Stimulated activated CD4-positive, alpha-beta T cell treated with anti-CD3 and anti-CD28 coated beads, Interleukin-2, amount 100 ng/mL, for 24 hours (primary cell): ENCODE measurements around the gene SEMA4D.

Experiments used
- DNase-seq, 2 donors: peaks; one replicate each; pipeline ENCODE4 v3.0.0-alpha.2; 2020

The SEMA4D gene

DNA sequence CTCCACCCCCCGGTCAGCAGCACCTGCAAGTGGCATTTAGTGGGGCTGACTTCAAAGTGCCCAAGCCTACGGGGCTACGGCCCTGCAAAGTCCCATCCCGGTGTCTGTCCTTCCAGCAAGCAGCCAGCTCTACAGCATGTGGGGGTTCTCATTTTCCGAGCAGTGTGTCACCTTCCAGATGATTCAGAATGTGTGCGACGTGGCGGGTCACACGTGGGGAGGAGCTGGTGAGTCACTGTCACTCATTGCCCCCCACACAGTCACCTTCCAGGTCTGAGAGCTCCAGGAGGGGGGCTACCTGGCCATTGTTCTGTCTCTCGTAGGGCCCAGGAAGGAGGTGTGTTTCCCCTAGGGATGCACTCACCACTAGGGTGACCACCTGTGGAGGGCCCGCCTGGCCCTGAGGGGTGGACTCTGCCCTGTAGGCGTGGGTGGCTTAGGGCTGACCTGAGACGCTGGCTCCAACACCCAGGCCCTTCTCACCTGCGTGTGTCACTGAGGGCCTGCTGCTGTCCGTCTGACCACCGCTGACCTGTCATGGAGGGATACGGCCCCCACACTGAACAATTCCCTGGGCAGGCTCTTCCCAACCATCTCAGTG is 70.2 kb downstream of the SEMA4D start:
- peak; percentile 83 to 85 for DNase-seq

DNA sequence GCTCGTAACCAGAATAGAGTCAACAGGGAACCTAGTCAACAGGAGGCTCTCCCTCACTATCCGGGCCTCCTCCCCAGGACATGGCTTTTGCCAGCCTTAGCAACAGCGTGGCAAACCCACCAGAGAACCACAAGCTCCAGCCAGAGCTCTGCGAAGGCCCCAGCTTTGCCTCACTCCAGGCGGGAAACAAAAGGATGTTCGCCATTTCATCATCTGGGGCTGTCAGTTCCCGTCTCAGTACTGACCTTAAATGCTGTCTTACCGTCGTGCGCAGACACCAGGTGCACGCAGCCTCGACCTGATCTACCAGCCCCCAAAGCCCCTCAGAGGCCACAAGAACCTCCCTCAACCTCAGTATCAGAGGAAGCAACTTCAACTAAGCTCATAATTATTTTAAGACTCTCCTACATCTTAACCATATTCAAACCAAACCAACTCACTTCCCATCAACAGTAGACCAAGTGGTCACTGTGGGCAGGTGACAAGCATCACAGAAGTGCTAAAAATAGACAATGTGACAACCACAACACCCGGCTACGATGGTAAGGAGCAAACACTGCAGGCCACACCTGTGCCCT is 71.4 kb downstream of the SEMA4D start:
- no peak for DNase-seq

DNA sequence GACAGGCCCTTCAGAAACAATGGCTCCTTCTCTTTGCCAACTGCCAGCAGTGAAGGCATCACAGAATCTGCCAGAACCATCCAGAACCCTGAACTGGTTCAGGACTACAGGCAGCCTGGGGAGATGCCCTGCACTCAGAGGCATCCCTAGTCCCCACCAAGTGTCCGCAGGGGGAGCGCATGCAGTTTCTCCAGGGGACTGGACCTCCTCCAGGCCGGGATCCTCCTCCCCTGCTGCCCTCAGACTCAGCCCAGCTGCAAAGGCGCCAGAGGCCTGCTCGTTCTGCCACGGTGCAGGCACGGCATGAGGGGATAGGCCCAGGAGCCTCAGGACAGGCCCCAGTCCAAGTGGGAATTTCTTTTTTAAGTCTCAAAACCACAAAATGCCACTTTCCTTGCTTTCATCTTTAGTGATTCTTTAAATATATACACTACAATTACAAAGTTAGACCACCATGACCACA is 72.0 kb downstream of the SEMA4D start:
- no peak for DNase-seq

DNA sequence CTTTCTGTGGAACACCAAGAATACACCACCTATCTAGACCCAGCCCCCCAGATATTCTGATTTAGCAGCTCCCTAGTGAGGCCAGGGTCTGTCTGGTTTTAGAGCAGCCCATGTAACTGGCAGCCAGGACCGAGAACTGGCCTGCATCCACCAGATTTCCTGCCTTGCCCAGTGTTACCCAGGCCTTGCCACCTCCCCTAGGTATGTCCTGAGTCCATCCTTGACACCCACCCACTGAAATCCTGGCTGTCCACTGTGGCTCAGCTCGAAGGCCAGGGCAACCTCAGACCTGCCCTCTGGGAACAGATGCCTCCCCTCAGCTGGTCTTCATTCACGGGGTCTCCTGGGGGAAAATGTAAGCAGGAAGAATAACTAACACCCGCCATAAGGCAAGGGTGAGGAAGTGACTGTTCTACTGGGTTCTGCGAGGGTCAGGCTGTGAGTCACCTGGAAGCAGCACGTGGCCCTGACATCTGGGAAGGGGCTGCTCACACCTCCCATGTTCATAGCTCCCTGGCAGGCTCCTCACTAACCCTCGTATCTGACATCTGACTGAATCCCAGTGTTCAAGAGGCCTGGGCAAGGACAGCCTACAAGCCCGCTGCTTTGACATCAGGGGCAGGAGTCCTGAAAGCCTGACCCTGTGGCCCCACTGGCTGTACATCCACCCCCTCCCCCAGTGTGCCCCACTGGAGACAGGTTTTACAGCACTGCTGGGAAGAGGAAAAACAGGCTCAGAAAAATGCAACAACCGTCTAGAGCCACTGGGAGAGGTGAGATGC is 72.7 kb downstream of the SEMA4D start:
- no peak for DNase-seq

DNA sequence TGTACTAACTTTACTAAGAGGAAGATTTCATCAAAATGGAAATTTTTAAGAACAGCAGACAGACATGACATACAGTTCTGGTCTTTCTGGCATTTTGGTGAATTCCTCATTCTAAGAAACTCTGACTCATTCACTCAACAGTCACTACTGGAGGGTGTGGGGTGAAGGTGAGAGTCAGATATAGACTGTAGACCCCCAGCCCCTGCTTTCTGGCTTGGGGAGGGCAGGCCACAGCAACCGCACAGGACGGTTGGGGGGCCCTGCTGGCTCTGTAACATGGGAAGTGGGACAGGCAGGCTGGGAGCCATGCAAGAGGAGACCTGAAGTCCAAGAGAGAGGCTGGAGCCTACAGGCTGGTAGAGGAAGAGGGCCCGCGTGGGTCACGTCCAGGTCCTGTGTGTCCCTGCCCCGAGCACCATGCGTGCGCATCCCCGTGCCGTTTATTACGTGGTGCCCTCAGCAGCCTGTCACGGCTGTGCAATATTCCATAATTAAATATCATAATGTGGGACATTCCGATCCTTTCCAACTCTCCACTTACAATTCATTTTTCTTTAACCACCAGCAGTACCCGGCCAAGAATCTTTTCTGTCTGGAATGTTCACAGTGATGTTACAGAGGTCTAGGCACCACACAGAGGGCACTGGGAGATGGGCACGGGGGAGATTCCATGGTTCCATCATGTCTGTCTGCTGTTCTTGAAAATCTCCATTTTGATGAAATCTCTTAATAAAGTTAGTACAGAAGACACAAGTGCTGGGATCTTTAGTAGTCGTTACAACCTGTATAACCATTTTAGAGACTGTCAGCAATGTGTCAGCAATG is 75.5 kb downstream of the SEMA4D start:
- peak; percentile 70 to 74 for DNase-seq

DNA sequence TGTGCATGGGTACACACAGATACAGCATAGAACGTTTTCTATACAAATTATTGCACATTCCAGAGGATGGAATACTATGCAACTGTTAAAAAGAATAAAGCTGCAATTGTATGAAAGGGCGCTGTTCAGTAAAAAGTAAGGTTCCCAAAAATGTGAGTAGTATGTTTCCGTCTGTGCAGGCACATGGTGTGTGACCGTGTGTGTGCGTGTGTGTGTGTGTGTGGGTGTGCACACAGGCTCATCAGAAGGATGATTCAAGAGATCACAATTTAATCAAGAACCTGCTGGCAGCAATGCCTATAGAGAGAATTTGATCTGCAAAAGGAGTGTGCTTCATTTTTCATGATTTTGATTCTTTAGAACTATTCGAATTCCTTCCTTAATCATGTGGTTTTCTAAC is 76.3 kb downstream of the SEMA4D start:
- peak; percentile 61 to 71 for DNase-seq

DNA sequence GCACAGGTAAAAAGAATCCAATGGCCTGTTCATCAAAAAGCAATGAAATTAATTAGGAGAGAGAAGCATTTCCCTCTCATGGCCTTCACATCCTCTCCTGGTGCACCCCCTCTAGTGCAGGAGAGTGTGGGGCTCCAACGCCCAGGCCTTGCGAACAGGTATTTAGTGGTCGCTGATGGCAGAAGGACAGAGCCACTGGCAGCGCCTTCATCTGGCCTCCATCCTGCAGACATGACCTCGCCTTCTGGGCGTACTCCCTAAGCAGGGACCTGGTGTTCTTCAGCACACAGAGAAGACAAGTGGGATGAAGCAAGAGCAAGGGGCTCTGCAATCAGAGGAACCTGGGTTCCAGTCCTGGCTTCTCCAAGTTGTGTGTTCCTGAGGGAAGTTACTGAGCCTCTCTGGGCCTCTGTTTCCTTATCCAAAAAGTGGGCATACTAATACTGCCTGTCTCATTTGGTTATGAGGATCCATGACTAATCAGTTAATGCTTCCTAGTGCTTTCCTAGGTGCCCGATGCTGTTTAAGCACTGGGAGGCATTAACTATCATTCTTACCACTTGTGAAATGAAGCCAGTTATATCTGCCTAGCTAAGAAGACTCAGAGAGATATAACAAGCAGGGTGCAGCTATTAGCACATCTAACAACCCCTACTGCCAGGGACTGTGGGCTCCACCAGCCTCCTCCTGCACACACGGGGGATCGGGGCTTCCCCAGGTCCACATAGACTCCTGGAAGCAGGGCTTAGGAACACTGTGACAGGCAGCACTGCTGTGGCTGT is 77.3 kb downstream of the SEMA4D start:
- no peak for DNase-seq

DNA sequence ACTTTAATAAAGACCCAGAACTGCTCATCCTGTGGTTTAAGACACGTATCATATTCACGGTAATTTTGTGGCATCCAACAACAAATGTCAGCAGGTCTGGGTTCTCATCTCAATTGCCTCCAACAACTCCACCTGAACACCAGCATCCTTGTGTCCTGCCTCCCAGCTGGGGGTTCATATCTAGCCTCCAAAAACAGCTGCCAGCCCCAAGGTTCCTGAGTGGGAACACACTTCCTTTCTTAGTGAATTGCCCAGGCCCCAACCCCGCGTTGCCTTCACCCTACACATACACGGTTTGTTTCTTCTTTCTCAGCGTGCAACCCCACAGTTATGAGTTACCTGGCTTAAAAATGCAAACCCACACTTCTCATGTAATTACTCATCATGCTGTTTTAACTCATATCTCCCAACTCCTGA is 77.9 kb downstream of the SEMA4D start:
- peak; percentile 64 for DNase-seq

DNA sequence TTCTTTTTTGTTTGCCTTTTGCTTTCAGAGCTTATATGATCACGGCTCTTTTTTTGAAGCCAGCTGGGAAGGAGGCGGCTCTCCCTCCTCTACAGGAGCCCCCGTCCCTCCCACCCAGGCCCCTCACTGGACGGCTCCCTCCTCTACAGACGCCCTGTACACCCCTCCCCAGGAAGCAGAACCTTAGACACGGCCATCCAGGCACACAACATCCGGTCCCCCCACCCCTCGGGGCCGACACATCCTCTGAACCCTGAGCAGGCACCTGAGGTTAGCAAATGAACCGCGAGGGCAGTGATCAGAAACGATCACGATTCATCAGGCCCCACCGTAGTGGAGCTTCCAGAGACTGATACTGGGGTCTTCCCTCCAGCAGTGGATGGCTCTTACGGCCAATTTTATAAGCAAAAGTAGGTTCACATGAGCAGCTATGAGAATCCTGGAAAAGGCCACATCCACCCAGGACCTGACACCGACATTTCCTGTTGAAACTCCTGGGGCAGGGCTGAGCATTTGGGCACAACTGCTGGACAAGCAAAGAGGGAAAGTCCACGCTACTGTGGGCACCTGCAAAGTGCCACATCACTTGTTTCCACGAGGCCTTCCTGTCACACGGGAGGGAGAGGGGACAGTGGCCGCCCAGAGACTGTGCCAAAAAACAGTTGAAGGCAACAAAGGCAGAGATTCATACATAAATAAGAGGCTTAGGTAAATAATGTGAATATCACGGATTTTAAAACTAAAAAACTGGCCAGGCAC is 78.9 kb downstream of the SEMA4D start:
- peak; percentile 69 to 73 for DNase-seq

DNA sequence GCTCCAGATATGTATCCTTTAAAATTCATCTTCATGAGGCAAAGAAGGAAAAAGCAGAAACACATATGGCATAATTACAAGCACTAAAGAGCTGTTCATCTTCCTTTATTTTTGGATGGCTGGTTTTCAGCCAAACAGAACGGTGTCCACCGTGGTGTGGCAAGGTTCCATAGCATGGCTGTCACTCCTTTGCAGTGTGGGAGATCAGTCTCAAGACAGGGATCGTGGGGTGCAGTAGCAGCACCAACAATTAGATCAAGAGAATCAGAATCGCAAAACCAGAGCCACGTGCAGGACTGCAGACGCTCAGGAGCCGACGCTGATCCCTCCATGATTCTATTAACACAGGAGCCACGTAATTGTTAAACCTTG is 79.5 kb downstream of the SEMA4D start:
- no peak for DNase-seq

DNA sequence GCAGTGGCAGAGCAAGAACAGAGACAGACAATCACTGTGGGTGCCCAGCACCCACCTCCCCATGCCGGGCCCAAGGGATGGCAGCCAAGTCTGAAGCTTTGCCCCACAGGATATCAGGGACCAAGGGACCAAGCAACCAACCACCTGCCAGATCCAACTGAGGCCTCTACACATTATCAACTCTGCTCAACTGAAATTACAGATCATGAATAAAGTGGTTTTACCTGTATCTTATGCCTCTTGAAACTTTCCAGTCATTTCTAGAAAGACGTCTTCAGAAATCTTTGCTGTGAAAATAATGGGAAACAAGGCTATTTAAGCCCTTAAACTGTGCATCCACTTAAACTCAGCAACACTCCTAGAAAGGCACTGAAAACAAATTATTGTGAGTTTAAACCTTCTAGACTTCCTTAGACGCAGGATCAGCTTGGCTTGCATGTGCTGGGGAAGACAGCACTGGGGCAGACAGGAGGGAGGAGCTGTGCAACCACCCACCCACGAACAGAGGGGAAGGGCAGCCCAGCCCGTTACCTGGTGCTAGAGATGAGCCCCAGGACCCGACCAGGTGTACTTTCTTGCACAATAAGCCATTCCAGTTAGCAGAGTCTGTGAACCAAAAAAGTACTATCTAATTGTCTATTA is 80.0 kb downstream of the SEMA4D start:
- DNase-seq, result peak in 1 of 2 donors; percentile 50

DNA sequence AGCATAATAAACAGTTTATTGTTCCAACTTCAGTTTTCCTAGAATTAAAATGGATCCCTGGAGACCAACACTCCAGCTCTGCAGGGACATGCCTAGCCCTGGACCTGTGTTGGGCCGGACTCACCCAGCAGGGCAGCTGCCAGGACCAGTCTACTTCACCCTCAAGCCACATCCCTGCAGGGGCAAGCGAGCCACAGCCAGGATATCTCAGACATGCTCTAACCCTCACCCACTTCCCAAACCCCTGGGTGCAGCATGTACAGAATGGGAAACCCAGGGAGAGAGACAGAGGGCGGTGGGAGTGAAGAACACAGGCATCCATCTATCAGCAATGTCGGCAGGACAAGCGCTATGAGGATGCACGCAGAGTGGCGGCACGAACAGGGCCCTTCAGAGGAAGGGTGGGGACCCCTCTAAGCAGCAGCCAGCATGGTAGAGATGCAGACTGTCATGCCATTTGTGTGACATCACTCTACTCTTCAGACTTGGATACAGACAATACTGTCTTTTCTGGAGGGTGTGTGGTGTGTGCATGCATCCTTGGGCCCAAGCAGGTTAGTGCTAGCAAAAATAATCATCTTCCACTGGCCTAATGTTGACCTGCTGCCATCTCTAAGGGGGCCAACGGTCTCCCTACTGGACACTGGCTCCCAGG is 83.1 kb downstream of the SEMA4D start:
- DNase-seq, result no peak

DNA sequence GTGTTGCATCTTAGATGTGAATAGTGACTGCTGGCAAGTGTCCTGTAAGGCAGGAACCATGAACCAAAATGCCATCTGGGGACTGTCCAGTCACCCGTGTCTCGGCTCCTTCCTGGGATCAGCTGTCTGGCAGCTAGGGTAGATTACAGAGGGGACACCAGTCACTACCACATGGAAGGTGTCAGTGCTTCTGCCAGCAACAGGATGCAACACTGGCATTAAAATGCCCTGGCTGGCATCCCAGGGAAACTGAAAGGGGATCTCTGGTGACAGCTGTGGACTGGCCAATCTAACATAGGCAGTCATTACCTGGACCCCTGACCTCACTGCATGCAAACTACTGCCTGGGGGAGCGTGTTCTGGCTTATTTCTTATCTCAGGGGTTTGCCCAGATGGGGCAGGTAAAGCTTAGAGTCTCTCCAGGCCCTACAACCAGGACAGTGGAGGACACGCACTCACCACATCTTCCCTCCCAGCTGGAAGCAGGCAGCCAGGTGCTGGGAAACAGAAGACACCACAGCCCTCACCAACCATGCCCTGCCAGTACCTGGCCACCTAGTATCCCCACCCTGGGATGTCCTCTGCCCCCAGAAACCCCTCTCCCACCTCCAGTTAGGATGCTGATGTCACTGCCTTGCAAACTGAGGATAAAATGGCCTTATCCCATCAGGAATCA is 83.8 kb downstream of the SEMA4D start:
- DNase-seq, result no peak

DNA sequence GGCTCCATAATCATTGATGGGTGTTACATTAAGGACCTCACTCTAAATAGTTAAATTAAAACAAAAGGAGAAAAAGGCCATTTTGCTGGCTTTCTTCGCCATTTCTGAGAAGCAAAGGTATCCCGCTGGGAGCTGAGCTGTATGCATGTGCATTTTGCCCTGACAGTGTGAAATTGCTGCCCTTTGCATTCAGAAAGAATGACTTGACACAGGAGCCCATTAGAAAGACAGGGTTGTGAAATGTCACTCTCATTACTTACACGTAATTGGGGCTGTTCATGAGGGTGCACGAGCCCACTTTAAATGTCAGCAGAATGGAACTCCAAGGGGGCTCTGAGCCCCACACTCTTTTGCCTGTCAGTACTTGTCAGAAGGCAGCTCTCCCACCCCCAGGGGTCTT is 85.0 kb downstream of the SEMA4D start:
- DNase-seq, result no peak

DNA sequence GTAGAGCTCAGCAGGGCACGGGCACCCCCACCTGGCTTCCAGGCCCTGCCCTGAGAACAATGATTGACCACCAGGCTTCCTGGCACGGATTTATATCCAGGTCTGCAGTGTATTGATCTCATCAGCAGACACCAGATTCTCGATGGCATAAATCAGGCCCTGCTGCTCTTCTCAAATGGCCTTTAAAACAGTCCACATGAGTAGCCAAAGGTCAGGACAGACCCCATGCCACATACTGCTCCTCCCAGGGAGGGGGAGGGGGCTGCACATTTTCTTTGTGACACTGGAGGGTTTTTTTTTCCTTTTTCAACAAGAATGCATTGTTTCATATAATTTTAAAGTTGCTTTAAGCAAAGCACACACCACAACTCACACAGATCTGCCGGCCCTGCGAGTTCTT is 85.4 kb downstream of the SEMA4D start:
- DNase-seq, result no peak

DNA sequence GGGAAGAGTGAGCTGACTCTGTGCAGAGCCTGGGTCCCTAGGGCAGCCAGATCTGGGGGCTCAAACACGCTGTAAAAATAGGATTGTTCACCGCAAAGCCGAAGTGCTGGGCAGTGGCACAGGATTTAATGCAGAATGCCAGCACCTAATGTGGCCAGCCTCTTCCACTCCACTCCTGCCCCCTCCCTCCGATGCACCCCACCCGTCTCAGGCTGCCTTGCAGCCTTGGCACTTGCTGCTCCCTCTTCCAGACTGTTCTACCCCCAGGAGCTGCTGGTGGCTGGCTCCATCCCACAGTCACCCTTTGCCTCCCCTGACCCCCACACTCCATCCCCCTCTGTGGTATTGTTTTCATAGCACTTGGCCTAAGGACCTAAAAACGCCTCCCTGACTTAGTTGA is 86.2 kb downstream of the SEMA4D start:
- DNase-seq, result no peak

DNA sequence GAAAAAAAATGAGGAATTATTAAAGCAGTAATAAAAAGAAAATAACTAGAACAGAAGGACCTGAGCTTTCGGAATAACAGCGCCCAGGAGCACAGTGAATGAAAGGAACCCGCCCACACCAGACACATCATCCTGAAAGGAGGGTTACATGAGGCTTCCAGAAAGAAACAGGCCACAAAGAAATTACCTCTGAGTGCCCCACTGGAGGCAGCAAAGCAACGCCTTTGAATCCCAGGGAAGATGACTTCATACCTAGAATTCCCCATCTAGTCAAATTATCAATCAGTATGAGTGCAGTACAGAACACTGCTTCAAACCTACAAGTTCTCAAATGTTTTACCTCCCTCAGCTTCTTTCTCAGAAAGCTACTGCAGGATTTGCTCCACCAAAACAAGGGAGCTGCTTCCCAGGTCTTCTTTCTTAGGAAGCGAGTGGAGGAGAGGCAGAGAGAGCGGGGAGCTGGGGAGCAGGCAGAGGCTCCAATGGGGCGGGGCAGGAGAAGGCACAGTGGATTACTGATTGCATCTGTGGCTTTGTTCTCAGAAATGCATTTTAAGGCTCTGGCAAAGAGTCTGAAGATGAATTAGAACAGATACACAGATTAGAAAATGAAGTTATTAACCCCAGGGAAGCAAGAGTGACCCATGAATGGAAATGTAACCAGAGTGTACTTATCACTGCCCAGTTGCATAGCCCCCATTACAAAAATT is 87.1 kb downstream of the SEMA4D start:
- DNase-seq, result peak; percentile 70 to 77

DNA sequence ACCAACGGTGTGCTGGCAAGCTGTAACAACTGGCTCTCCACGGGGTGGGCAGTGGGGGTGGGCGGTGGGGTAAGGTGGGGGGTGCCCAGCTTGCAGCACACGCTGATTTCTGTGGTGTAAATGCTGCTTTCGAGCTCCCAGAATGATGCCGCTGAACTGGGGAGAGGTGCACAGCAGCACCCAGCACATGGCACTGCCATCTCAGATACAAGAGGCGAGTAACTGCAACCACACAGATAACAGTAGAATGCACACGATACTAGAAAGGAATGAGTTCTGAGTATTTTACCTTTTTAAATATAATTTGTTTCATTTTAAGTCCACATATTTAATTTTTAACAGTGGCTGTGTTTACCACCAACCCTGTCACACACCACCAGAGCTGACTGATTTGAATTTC is 87.9 kb downstream of the SEMA4D start:
- no peak for DNase-seq

DNA sequence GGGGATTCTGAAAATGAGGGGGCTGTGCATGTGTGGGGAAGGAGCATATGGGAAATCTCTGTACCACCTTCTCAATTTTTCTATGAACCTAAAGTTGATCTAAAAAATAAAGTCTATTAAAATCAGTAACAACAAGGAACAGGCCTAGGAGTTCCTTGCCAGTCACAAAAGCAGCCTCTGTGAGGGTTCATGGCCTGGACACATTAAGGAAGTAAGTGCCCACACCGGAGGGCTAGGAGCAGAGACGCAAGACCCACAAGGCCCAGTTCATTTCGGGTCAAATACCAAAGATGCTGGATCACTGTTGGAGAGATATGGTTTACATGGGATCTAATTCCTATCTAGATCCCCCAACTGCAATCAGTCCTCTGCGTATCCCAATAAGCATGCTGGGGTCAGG is 88.4 kb downstream of the SEMA4D start:
- DNase-seq, result no peak
